Gastrocnemius medialis (tissue), 4 donors: ENCODE data around the gene SLC25A52.

Experiments used
- POLR2A ChIP-seq, 2 donors: fragments of 450-650 bp; IDR thresholded peaks; one replicate each; pipeline ENCODE4 v1.6.1; 2017; ENCODE audit warnings: antibody characterized with exemption in 2 of 2, mild to moderate bottlenecking in 2 of 2, moderate library complexity in 2 of 2
- TF ChIP-seq, protein P1 (sequence below), 5 experiments: fragments of 450-650 bp in 3 of 5; fragments of 200-600 bp in 2 of 5; sonication (generic) in 2 of 5; IDR thresholded peaks in 4 of 5; conservative IDR thresholded peaks in 1 of 5; 1 replicate in 4 of 5; 2 replicates in 1 of 5; pipeline ENCODE4 v1.5.1; 2016 to 2019; ENCODE audit warnings: antibody characterized with exemption in 5 of 5, mild to moderate bottlenecking in 3 of 5, moderate library complexity in 3 of 5

DNA sequence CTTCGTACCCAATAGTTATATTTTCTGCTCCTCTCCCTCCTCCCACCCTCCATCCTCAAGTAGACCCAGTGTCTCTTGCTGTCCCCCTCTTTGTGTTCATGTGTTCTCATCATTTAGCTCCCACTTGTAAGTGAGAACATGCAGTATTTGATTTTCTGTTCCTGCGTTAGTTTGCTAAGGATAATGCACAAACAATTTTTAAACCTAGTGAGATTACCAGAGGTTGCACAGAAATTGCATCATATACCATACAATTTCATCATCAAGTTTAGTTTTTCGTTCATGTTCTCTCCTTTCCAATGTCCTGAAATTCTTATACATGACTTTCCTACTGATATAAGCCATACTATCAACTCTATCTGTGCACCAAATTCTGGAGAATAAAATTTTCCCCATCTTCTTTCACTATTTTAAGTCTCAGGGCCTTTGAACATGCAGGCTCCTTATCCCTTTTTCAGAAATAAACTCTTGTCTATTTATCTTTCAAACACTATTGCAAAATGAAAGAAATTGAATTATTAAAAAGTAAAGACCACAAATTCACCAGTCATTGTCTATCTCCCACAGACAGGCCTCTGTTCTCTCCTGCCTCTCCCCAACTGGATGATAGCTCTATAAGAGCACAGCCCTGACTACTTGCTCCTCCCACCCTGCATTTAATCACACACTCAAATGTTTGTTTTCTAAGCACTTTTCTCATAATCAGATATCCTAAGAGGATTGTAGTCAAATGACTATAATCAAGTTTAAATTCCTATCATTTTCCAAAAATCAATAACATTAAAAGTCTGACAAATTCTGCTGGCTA lies 49.1 kb downstream of the SLC25A52 start:
- TF ChIP-seq, protein P1, sequence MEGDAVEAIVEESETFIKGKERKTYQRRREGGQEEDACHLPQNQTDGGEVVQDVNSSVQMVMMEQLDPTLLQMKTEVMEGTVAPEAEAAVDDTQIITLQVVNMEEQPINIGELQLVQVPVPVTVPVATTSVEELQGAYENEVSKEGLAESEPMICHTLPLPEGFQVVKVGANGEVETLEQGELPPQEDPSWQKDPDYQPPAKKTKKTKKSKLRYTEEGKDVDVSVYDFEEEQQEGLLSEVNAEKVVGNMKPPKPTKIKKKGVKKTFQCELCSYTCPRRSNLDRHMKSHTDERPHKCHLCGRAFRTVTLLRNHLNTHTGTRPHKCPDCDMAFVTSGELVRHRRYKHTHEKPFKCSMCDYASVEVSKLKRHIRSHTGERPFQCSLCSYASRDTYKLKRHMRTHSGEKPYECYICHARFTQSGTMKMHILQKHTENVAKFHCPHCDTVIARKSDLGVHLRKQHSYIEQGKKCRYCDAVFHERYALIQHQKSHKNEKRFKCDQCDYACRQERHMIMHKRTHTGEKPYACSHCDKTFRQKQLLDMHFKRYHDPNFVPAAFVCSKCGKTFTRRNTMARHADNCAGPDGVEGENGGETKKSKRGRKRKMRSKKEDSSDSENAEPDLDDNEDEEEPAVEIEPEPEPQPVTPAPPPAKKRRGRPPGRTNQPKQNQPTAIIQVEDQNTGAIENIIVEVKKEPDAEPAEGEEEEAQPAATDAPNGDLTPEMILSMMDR (IDR thresholded peaks at IDR 0.05 in 4 of 5, conservative IDR thresholded peaks at IDR 0.05 in 1 of 5): no peak
- TF ChIP-seq POLR2A (IDR thresholded peaks at IDR 0.05): no peak
